Gastrocnemius medialis (tissue), 4 donors: ENCODE data around the gene LRRTM1.

ENCODE experiments used
- POLR2A ChIP-seq, 2 donors: fragments of 450-650 bp; IDR thresholded peaks; one replicate each; pipeline ENCODE4 v1.6.1; 2017; ENCODE audit warnings: antibody characterized with exemption in 2 of 2, mild to moderate bottlenecking in 2 of 2, moderate library complexity in 2 of 2
- TF ChIP-seq, protein P1 (sequence below), 5 experiments: fragments of 450-650 bp in 3 of 5; fragments of 200-600 bp in 2 of 5; sonication (generic) in 2 of 5; IDR thresholded peaks in 4 of 5; conservative IDR thresholded peaks in 1 of 5; 1 replicate in 4 of 5; 2 replicates in 1 of 5; pipeline ENCODE4 v1.5.1; 2016 to 2019; ENCODE audit warnings: antibody characterized with exemption in 5 of 5, mild to moderate bottlenecking in 3 of 5, moderate library complexity in 3 of 5

DNA sequence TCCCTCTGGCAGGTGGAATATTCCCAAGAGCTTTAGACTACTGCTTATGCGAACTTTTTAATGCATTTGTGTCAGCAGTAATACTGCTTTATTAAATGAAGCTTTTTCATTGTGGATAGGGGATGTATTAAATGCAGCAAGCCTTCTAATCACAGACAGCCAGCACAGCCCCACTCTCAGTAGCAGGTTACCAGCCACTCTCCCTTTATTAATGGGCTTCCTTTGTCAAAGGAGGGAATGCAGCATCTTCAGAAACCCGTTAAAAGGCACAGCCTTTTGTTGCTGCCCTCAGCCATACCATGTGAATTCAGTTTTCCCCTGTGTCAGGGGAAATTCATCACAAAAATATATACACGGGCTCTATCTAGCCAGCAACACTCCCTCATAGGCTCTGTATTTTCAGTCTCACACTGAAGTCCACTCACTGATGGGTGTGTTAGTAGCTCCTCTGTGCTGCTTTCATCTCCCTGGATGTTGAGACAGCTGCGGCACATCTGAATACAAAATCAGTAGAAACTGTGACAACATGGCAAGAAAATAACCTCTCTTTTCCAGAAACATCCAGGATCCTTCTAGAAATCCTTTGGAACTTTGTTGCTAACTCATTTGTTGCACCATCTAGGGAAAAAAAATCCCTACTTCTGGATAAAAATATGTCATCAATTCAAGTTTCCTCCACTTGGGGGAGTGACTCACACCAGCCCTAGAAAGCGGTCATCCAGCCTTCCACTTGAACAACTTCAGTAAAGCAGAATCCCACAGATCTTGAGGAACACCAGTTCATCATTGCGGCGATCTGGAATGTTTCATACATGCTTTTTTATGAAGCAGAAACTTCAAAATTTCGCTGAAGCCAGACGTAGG is 48.4 kb downstream of the LRRTM1 start:
- TF ChIP-seq POLR2A (IDR thresholded peaks at IDR 0.05): no peak
- TF ChIP-seq, protein P1, sequence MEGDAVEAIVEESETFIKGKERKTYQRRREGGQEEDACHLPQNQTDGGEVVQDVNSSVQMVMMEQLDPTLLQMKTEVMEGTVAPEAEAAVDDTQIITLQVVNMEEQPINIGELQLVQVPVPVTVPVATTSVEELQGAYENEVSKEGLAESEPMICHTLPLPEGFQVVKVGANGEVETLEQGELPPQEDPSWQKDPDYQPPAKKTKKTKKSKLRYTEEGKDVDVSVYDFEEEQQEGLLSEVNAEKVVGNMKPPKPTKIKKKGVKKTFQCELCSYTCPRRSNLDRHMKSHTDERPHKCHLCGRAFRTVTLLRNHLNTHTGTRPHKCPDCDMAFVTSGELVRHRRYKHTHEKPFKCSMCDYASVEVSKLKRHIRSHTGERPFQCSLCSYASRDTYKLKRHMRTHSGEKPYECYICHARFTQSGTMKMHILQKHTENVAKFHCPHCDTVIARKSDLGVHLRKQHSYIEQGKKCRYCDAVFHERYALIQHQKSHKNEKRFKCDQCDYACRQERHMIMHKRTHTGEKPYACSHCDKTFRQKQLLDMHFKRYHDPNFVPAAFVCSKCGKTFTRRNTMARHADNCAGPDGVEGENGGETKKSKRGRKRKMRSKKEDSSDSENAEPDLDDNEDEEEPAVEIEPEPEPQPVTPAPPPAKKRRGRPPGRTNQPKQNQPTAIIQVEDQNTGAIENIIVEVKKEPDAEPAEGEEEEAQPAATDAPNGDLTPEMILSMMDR (IDR thresholded peaks at IDR 0.05 in 4 of 5, conservative IDR thresholded peaks at IDR 0.05 in 1 of 5): no peak
